Measurements from ENCODE around the gene SLC16A8.
"Not testable (repeated sequence)": the region's sequence is repeated elsewhere in the genome, so short reads cannot be mapped to it uniquely, and the experiment has no call there.

SLC16A8 gene

DNA sequence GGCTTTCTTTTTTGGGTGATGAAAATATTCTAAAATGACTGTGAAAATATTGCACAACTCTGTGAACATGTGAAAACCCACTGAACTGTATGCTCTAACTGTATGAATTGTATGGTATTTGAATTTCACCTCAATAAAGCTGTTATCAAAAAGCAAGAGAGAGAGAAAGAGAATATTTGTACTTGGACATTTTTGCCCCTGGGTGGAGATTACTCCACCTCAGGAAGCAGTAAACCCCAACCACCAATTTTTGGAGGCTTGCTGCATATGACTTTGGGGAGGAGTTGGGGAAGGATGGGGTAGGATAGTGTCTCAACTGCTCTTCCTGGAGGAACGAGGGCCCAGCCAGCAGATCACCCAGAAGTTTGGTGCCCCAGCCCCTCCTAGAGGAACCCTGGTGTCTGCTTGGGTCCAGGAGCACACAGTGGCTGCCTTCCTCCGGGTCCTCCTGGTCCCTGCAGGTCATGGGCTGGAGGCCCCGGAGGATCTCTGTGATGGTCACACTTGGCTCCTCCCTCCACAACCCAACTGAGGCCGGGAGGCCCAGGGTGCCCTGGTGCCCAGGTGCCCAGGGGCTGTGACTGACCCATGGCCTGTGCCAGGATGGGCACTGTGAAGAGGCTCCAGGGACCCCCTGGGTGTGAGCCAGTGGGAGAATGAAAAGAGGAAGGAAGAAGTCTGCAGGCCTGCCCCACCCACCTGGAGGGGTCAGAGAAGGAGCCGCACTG is 42.1 kb downstream of the SLC16A8 start:
- H3K4me1 Mint-ChIP-seq (ENCODE audit: low read depth) = no peaks in the 10 kb centered on the region
- no peak overlapping the region for H3K4me3 Mint-ChIP-seq
- DNase-seq (ENCODE audit: low spot score) = no peak
- H3K36me3 Mint-ChIP-seq (ENCODE audit: low read depth) = no peaks in the 10 kb centered on the region
- peaks cover 4% of the 10 kb centered on the region for H3K27me3 Mint-ChIP-seq (ENCODE audit: low read depth)
- H3K27ac Mint-ChIP-seq = no peak overlapping the region
- no peaks in the 10 kb centered on the region for H3K9me3 Mint-ChIP-seq

DNA sequence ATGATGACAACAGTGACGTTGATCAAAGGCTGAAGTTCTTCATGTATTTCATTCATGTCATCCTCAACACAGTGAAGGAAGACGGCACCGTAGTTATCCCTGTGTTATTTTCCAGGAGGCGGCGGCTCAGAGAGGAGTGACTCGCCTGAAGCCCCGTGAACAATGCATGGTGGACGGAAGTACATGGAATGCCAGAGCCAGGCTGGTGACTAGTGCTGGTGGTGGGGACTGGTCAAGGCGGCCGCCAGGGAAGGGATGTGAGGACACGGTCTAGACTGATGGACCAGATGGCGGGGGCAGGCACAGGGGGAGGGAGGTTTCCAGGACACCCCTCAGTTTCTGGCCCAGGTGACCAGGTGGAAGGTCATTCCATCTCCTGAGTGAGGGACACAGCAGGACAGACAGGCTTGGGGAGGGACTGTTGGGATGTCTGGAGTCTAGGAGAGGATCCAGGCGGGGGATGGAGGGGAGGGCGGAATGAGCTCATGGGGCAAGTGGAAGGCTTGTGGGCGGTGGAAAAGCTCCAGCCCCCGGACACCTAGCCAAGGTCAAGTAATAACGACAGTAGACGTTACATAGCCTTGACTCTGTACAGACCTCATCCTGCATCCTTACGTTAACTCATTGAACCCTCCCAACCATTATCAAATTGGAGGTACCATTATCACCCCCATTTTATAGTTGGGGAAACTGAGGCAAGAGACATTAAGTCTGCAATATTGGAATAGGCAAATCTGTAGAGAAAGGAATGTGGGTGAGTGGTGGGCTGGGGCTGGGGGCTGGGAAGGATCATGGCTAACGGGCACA is 42.8 kb downstream of the SLC16A8 start:
- H3K27ac Mint-ChIP-seq = no peak overlapping the region
- no peak overlapping the region for H3K4me3 Mint-ChIP-seq
- no peaks in the 10 kb centered on the region for H3K9me3 Mint-ChIP-seq
- DNase-seq (ENCODE audit: low spot score) = no peak
- peaks cover 3% of the 10 kb centered on the region for H3K27me3 Mint-ChIP-seq (ENCODE audit: low read depth)
- H3K36me3 Mint-ChIP-seq (ENCODE audit: low read depth) = no peaks in the 10 kb centered on the region
- H3K4me1 Mint-ChIP-seq (ENCODE audit: low read depth) = no peaks in the 10 kb centered on the region

DNA sequence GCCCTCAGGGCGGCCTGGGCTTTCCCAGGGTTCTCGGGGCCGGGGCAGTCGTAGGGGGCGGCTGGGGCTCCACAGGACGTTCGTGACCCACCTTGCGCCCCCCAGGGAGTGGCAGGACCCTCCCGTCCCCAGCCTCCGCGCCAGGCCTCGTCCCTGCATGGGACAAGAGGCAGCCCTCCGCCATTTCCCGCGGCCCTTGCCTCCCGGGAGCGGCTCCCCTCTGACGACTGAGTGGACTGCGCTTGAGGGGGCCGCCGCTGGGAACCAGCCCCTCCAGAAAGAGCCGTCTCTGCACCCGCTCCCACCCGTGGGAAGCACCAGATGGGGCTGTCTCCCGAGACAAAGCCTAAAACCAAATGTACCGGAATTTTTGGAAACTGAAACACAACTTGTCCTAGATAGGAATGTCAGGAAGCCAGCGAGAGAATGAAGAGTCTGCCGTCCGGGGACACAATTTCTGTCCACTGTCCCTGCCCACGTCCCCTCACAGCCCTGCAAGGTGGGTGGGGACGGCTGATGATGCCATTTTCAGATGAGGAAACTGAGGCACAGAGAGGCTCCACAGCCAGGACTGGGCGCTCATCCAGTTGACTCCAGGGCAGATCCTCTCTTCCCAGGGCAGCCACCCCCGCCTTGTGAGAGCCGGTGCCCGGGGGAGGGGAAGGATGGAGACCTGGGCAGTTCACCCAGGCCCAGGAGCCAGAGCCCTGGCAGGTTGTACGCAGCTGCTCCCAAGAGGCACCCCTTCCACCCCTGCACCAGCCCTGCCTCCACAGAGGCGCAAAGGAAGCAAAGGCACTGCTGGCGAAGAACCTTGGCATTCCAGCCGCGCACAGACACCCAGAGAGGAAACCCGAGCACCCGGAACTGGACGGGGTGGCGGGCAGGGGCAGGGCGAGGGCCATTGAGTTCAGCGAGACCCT is 44.8 kb downstream of the SLC16A8 start:
- H3K9me3 Mint-ChIP-seq = no peaks in the 10 kb centered on the region
- no peak for DNase-seq (ENCODE audit: low spot score)
- no peaks in the 10 kb centered on the region for H3K36me3 Mint-ChIP-seq (ENCODE audit: low read depth)
- H3K27me3 Mint-ChIP-seq (ENCODE audit: low read depth) = peaks cover 3% of the 10 kb centered on the region
- H3K4me3 Mint-ChIP-seq = no peak overlapping the region
- no peaks in the 10 kb centered on the region for H3K4me1 Mint-ChIP-seq (ENCODE audit: low read depth)
- H3K27ac Mint-ChIP-seq = no peak overlapping the region

DNA sequence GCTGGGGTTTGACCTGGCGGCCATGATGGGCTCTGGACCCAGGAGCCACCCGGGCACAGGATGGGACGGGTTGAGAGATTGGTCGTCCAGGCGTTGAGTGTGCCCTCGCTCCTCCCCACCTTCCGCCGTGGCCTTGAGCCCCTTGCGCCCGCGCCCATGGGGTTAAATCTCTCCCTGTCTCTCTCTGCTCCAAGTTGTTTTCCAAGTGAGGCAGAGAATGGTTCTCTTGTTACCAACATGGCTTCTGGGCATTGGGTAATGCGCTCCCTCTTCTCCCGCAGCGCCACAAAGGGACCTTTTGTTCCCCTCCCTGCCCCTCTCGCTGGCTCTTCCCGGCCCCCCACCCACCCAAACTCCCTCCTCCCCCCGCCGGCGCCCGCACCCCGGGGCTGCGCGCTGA is 45.6 kb downstream of the SLC16A8 start:
- Mint-ChIP-seq H3K4me1 (ENCODE audit: low read depth) (no peaks in the 10 kb centered on the region), H3K4me3 (no peak overlapping the region), H3K27ac (no peak overlapping the region), H3K27me3 (ENCODE audit: low read depth) (peaks cover 3% of the 10 kb centered on the region), H3K9me3 (no peaks in the 10 kb centered on the region), H3K36me3 (ENCODE audit: low read depth) (no peaks in the 10 kb centered on the region)
- DNase-seq (ENCODE audit: low spot score) = no peak

DNA sequence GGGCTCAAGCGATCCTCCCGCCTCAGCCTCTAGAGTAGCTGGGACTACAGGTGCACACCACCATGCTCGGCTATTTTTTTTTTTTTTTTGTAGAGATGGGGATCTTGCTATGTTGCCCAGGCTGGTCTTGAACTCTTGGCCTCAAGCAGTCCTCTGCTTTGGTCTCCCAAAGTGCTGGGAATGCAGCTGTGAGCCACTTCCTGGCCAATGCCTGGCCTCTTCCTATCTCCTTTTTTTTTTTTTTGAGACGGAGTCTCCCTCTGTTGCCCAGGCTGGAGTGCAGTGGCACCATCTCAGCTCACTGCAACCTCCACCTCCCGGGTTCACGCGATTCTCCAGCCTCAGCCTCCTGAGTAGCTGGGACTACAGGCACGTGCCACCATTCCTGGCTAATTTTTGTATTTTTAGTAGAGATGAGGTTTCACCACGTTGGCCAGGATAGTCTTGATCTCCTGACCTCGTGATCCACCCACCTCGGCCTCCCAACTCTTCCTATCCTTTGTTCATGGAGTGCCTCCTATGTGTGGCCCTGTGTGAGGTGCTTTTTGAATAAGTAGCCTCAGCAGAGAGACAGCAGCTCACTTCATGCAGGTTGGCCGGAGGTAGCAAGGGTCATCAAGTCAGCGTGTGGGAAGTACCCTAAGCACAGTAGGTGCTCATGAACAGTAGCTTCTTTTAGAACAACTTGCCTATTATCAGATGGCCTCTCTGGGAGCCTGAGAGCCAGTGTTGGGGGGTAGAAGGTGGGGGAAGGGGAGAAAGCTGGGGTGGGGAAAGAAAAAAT is 46.4 kb downstream of the SLC16A8 start:
- not testable (repeated sequence) for H3K36me3 Mint-ChIP-seq (ENCODE audit: low read depth); H3K27me3 Mint-ChIP-seq (ENCODE audit: low read depth); H3K9me3 Mint-ChIP-seq; DNase-seq (ENCODE audit: low spot score); H3K27ac Mint-ChIP-seq; H3K4me3 Mint-ChIP-seq; H3K4me1 Mint-ChIP-seq (ENCODE audit: low read depth)

DNA sequence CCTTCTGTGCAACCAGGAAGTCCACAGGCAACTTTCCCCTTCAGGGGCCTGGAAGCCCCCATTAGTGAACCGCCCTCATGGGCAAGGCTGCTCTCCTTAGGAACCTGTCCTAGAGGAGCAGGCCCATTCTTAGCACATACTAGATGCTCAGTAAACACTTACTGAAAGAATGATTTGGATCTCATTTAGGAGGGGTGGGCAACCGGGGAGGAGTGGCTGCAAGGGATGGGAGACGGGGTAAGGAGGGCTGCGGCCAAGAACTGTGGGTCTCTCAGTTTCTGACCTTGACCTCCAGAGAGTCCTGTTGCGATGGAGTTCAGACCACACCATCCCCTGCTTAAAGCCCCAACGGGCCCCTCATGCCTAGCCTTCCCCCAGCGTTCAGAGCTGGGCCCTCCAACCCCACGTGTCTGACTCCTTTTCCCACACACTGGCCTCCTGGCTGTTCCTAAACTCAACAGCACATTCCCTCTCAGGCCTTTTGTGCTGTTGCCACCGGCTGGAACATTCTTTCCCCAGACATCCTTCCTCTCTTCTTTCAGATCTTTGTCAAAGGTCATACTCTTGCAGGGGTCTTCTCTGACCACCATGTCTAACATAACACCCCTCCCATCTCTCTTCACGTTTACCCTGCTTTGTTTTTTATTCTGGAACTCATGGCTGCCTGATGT is 47.5 kb downstream of the SLC16A8 start:
- no peaks in the 10 kb centered on the region for H3K4me1 Mint-ChIP-seq (ENCODE audit: low read depth)
- no peak overlapping the region for H3K4me3 Mint-ChIP-seq
- no peak for DNase-seq (ENCODE audit: low spot score)
- no peak overlapping the region for H3K27ac Mint-ChIP-seq
- peaks cover under 1% of the 10 kb centered on the region for H3K27me3 Mint-ChIP-seq (ENCODE audit: low read depth)
- no peaks in the 10 kb centered on the region for H3K9me3 Mint-ChIP-seq
- no peaks in the 10 kb centered on the region for H3K36me3 Mint-ChIP-seq (ENCODE audit: low read depth)

DNA sequence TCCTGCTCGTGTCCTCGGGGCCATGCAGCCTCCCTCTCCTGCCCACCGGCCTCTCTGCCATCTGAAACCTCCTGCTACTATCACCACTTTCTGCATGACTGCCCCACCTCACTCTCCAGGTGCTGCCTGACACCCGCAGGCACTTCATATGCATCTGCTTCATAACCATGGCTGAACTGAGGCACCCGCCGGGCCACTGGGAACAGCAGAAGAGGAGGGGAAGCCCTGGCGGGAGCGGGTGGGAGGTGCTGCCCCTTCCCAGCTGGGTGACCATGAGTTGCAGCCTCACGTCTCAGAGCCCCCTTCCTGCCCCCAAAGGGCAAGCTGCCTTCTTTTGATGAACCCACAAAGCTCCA is 48.5 kb downstream of the SLC16A8 start:
- no peaks in the 10 kb centered on the region for H3K9me3 Mint-ChIP-seq

DNA sequence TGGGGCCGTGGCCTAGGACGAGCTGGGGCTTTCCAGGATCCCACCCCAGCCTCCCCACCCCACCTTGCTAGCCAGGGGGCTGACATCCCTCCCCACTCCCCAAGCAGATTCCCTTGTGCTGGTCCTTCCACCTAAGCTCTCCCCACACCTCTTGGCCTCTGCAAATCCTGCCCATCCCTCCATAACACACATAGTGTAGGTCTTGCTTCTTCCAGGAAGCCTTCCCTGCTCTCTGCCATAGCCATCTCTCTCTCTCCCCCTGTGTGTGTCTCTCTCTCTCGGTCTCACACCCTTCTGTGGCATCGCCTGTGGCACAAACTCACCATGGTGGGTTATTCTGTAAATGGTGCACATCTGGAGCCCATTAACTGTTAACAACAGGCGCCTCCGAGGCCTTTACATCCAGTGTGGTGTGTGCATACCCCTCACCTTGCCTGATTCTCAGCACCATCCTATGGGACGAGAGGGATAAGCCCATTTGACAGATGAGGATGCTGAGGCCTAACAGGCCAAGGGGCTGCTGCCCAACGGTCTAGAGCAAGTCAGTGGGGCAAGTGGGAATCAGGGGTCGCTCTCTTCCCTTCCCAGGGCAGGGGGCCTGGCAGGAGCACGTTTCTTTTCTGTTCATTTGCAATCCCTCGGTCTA is 49.0 kb downstream of the SLC16A8 start:
- no peaks in the 10 kb centered on the region for H3K36me3 Mint-ChIP-seq (ENCODE audit: low read depth)
- H3K4me3 Mint-ChIP-seq = no peak overlapping the region
- no peak overlapping the region for H3K27ac Mint-ChIP-seq
- H3K9me3 Mint-ChIP-seq = no peaks in the 10 kb centered on the region
- H3K27me3 Mint-ChIP-seq (ENCODE audit: low read depth) = no peaks in the 10 kb centered on the region
- no peaks in the 10 kb centered on the region for H3K4me1 Mint-ChIP-seq (ENCODE audit: low read depth)
- DNase-seq (ENCODE audit: low spot score) = no peak

More for the DNA sequence above, 48.5 kb downstream of the SLC16A8 start:
- Mint-ChIP-seq H3K36me3 (ENCODE audit: low read depth) (no peaks in the 10 kb centered on the region), H3K27ac (no peak overlapping the region), H3K4me1 (ENCODE audit: low read depth) (no peaks in the 10 kb centered on the region), H3K4me3 (no peak overlapping the region), H3K27me3 (ENCODE audit: low read depth) (no peaks in the 10 kb centered on the region)
- no peak for DNase-seq (ENCODE audit: low spot score)

DNA sequence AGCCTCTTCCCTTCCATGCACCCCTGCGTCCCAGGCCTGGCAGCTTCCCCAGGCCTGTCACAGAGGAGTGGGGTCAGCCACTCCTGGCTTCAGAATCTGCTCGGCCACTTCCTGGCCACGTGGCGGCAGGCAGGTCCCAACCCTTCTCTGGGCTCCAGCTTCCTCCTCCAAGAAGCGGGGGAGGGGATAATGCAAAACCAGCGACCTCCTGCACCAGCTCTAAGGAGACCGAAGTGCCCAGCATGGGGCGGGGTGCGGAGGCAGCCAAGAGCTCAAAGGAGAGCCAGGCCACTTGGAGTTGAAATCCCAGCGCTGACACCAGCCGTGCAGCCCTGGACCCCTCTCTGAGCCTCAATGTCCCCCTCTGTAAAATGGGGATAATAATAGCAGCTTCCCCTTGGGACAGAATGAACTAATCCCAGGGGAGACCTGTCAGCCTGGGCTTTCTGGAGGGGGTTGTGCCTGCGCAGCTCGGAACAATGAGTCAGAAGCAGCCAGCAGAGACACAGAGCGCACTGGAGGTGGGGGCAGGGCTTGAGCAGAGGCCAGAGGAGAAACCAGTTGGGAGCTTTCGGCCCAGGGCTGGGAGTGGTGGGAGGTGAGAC is 49.6 kb downstream of the SLC16A8 start:
- no peaks in the 10 kb centered on the region for H3K27me3 Mint-ChIP-seq (ENCODE audit: low read depth)
- no peak overlapping the region for H3K4me3 Mint-ChIP-seq
- H3K9me3 Mint-ChIP-seq = no peaks in the 10 kb centered on the region
- H3K4me1 Mint-ChIP-seq (ENCODE audit: low read depth) = no peaks in the 10 kb centered on the region
- no peak for DNase-seq (ENCODE audit: low spot score)
- H3K36me3 Mint-ChIP-seq (ENCODE audit: low read depth) = no peaks in the 10 kb centered on the region
- H3K27ac Mint-ChIP-seq = no peak overlapping the region

DNA sequence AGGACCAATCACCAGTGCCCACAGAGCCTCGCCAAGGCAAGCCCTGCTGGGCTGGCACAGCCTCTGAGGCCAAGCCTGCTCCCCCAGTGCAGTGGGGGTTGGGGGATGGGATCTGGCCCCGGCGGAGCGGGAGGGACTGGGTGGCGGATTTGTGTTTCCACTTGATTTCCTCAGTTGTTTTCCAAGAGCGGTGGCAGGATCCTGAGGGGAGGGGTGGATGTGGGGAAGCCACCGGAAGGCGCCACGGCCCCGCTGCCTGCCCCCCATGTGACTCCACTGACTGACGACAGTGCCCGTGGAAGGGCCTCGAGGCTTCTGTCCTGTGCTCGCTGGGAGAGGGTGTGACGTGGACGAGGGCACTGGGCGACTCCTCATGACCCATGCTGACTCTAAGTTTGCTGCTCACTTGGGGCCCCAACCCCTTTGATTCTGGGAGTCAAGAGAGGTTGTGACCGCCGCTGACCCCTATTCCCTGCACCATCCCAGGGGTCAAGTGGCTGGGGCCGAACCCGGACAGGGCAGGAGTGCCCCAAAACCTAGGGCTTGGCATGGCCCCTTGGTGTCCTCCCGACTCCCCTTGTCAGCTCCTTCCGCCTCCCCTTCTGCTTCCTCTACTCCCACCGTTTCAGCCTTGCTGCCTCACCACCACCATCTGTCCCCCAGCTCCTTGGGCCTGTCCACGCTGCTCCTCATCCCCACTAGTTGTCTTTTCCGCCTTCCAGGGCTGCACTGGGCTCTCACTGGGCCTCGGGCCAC is 50.3 kb downstream of the SLC16A8 start:
- no peaks in the 10 kb centered on the region for H3K36me3 Mint-ChIP-seq (ENCODE audit: low read depth)
- DNase-seq (ENCODE audit: low spot score) = no peak
- H3K9me3 Mint-ChIP-seq = no peaks in the 10 kb centered on the region
- H3K4me3 Mint-ChIP-seq = no peak overlapping the region
- H3K27me3 Mint-ChIP-seq (ENCODE audit: low read depth) = no peaks in the 10 kb centered on the region
- H3K27ac Mint-ChIP-seq = no peak overlapping the region
- no peaks in the 10 kb centered on the region for H3K4me1 Mint-ChIP-seq (ENCODE audit: low read depth)

DNA sequence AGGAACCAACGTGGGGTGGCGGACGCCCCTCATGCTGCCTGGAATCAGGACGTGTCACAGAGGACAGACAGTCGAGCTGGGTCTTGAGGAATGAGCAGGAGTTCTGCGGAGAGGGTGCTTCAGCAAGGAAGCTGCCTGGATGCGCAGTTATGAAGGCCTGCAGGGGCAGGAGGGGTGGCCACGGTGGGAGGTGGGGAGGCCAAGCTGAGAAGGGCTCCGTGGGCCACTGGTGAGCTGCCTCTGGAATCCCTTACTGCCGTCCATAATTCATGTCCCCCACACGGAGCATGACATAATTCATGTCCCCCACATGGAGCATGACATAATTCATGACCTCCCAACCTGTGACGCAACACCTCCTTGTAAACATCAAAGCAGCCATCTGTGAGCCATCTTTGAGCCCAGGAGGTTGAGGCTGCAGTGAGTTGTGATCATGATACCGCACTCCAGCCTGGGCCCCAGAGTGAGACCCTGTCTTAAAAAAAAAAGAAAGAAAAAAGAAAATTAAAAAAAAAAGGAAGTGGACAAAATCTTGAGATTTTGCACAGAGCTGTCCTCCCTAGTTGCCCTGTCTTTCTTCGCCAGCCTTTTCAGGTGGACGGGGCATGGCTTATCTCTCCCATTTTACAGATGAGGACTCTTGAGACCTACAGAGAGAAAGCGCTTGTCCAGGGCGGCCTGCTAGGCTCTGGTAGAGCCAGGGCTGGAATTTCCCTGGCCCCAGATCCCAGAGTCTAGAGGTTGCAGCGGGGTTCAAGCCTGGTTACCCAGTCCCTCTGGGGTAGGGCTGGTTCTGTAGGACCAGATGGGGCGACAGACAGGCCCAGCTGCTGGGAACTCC is 51.1 kb downstream of the SLC16A8 start:
- Mint-ChIP-seq H3K9me3 (no peaks in the 10 kb centered on the region), H3K4me1 (ENCODE audit: low read depth) (no peaks in the 10 kb centered on the region), H3K27ac (no peak overlapping the region), H3K4me3 (no peak overlapping the region), H3K36me3 (ENCODE audit: low read depth) (no peaks in the 10 kb centered on the region), H3K27me3 (ENCODE audit: low read depth) (no peaks in the 10 kb centered on the region)
- no peak for DNase-seq (ENCODE audit: low spot score)
